NCI-H69 (cell line): ENCODE measurements around the gene KRT81.
A peak's percentile ranks its signal among the peaks of the same experiment; 100 is the strongest.
"Not testable (repeated sequence)": the region's sequence is repeated elsewhere in the genome, so short reads cannot be mapped to it uniquely, and the experiment has no call there.

Experiments
- DNase-seq: peaks from one replicate; lab custom pipeline; 2025; lab: John Stamatoyannopoulos, UW

KRT81 gene

DNA sequence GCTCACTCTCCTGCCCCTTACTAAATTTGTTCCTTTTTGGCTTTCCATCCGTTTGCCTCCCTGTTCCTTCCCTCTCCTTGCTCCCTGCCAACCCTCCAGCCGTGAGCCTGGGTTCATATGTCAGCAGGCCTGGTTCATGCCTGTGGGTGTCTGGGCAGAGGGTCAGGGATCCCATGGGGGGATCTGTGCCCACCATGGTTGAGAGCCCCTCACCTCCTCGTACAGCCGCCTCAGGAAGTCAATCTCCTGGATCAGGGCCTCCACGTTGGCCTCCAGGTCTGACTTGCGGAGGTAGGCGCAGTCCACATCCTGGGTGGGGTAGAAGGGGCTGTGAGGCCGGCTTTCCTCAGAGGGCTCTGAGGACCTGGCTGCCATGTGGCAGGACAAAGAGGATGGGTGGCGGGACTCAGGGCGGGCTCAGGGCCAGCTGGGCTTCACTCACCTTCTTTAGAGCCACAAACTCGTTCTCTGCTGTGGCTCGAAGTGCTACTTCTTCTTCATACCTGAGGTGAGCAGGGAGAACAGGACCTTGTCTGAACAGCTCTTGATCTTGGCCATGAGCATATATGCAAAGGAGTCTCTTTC is 26.2 kb upstream of the KRT81 start:
- no peak for DNase-seq

DNA sequence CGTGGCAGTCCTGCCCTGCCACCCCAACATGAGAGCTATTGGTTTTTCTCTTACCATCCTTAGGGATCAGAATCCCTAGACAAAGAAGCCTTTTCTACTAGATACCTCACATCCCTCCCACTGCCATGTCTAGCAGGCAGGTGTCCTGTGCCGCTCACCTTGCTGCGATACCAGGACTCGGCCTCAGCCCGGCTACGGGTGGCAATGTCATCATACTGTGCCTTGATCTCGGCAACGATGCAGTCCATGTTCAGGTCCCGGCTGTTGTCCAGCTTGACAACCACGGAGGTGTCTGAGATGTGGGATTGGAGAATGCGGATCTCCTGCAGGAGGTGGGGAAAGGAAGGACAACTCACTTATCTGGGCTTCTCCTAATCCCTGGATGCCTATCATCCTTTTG is 25.4 kb upstream of the KRT81 start:
- no peak for DNase-seq

DNA sequence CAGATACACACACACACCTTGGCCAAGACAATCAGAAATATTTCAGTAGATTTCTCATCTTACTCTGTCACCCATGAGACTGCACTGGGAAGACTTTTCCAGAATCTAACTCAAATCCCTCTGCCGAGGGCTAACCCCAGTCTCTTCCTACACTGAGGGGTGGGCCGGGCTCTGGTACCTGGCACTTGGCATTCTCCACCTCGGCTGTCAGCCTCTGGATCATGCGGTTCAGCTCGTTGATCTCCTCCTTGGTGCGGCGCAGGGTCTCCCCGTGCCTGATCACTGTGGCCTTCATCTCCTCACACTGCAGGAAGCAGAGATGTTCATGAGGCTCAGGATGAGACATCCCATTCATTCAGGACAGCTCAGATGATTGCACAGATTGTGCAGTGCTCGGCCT is 25.0 kb upstream of the KRT81 start:
- no peak for DNase-seq

DNA sequence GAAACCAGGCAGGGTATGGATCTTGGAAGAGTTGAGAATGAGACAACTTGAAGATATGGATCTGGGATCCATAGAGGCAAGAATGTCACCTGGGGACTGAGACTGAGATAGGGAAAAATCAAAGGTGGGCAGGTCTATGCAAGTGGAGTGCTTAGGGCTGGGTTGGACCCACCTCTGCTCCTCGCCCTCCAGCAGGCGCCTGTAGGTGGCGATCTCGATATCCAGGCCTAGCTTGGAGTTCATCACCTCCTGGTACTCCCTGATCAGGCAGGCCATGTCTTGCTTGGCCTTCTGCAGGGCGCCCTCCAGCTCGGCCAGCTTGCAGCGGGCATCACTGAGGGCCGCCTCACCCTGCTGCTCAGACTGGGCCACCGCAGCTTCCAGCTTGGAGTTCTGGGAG is 24.4 kb upstream of the KRT81 start:
- DNase-seq = peak; percentile 42

DNA sequence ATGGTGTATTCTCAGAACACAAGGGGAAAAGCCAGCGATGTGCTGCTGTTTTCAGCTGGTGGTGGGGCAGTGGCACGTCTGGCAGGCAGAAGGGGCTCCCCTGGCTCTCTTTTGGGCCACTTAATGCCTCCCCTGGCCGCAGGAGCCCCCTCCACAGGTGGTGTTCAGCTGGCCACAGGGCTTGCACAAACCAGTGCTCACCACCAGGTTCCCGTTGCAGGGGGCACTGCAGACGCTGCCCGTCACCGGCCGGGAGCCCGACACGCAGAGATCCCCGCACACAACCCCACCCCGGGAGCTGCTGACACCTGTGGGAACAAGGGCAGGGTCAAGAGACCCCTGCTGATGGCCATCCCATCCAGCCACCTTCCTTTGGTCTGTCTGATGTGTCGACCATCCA is 23.2 kb upstream of the KRT81 start:
- no peak for DNase-seq

DNA sequence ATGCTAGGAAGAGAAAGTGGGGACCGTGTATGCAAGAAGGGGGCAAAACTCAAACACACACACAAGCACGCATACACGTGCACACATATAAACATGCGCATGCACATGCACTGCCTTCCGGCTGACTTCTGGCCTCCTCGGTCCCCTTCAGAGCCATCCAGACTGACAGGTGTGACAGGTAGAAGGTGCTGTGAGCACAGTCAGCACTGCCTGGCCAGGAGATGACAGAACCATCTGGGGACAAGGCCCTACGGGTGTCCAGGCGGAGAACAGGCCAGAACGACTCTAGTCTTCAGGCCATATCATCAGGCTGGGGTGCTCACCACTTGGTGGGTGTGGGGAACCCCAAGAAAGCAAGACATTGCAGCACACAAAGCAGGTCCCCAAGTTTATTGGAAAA is 22.6 kb upstream of the KRT81 start:
- no peak for DNase-seq

DNA sequence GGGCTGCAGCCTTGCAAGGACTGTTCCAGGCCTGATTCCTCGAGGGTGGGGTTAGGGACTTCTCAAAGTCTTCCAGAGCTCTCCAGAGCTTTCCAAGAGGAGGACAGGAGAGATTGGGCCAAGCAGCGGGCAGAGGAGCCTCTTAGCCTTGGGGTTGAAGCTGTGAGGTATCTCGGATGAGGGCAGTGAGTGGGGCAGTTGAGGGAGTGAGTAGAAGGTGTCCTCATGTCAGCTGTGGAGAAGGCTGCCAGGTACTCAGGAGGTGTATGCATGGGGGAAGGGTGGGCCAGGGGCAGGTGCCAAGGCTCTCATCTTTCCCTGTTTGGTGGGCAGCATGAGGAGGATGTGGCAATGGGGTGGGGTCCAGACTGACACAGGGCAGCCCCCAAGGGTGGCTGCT is 22.1 kb upstream of the KRT81 start:
- no peak for DNase-seq

DNA sequence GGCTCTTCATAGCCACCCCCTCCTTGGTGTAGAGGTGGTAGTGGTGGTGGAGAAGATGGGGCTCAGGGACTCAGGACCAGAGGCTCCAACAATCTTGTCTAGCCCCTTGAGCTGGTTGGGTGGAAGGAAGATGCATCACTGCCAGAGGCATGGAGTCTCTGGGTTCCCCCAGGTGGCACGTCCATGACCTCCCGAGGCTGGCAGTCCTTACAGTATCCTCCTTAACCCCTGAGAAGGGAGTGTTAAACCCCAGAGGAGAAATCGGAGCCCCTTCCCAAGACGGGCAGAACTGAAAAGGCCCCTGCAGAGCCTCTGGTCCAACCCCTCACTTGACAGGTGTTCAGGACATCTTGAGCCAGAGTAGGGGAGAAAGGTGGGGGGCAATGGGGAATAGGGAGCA is 20.8 kb upstream of the KRT81 start:
- no peak for DNase-seq

DNA sequence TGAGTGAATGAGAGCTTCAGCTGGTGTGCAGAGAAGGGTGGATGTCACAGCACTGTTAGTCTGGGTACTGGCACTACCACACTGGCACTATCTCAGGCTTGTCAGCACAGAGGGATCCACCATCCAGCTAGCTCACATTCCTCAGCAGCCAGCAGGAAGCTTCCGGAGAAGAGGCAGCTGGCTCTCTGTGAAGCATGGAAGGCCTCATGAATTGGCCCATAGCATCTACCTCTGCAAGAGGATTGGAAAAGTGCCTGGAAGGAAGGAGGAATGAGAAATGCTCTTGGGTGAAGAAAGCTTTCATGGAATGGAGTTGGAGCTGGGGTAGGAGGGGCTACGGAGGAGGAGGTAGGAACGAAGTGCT is 19.9 kb upstream of the KRT81 start:
- DNase-seq = no peak

DNA sequence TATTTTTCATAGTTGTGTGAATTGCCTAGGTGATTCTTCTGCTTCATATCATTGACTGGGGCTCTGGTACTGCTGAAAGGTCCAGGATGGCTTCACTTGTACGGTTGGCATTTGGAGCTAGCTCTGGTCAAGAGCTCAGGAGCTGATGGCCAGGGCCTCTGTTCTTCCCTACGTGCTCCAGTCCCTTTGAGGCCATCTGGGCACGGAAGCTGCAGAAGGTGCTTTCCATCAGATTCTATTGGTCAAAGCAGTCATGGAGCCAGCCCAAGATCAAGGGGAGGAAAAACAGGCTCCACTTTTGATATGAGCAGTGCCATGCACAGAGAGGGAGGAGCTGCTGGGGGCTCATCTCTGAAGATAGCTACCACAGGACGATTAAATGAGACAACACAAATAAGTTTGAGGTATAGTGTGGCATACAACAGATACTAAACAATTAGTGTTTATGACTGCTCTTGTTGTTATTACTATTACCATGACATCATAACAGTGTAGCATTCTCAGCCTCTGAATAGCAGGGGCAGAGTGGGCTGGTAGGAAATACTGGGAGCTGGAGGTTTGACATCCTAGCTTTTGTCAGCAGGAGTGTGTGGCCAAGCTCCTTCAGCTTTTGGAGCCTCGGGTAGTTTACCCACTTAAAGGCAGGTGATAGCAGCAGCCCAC is 19.4 kb upstream of the KRT81 start:
- no peak for DNase-seq

DNA sequence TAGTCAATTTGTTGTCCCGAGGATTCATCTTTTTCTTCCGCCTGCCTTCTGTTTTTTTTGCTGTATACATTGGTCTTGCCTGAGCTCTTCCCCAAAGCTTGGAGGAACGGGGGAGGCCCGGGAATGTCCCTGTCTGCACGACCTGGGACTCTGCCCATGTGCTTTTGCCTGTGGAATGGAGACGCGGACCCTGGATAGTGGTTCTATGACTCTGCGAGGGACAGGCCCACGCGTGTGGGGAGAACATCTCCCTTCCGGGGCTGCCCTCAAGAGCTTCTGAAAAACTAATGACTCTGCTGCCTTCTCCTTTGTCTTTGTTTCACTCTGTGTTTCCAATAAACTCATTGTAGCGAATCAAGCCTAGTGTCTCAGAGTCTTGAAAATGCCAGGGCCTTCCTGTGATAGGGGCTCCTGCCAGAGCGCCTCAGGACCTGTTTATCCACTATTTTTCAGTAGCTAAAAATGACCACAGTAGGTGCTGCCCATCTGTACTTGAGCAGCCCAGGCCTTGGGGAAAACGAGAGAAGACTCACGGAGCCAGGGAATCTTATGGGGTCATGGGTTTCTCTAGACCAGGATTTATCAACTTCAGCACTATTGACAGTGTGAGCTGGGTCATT is 17.6 kb upstream of the KRT81 start:
- DNase-seq = no peak

DNA sequence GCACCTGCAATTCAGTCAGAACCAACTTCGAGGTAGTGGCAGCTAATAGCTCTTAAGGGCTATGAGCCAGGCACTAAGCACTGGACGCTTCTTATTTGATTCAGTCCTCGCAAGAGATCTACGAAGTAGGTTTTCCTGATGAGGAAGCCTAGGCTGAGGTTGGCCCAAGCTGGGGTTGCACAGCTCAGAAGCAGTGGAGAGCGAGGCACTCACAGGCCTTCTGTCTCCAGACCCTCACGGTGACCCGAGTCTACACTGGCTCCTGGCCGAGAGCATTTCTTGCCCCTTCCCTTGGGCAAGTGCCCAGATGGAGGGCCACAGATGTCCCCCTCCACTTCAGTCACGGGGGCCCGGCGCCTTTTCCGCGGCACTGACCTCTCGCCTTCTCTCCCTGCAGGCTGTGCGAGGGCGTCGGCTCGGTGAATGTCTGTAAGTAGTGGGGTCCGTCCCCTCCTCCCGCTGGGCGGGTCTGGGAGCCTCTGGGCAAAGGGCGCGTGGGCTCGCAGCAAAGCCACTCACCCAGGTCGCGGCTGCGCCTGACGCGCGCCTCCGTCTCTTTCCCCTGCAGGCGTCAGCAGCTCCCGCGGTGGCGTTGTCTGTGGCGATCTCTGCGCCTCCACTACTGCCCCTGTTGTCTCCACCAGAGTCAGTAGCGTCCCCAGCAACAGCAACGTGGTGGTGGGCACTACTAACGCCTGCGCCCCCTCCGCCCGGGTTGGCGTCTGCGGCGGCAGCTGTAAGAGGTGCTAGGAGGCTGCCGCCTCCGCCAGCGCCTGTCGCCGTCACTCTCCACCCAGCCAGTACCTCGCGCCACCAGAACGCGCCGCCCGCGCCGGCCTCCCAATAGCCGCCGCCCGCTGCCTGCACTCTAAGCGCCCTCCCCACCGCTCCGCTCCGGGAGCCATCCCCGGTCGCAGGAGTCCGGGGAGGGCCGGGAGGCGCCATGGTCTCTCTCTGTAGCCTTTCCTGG is 16.8 kb upstream of the KRT81 start:
- peak; percentile 85 for DNase-seq

DNA sequence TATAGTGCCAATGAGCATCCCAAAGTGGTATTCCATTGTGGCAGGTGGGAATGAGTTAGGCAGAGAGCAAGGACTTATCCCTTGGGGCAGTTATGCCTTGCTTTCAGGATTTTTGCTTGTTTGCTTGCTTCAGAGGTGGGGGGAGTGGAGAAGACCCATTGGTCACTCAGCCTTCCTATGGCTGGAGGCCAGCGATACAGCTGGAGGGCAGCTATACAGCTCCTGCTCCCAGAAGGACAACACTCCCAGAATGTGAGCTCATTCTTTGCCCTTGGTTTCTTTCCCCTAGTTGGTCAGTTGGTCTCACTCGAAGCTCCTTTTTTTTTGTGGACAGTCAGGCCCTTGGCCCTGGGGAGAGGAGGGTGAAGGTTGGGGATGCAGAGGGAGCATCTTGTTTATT is 15.4 kb upstream of the KRT81 start:
- peak; percentile 27 for DNase-seq

DNA sequence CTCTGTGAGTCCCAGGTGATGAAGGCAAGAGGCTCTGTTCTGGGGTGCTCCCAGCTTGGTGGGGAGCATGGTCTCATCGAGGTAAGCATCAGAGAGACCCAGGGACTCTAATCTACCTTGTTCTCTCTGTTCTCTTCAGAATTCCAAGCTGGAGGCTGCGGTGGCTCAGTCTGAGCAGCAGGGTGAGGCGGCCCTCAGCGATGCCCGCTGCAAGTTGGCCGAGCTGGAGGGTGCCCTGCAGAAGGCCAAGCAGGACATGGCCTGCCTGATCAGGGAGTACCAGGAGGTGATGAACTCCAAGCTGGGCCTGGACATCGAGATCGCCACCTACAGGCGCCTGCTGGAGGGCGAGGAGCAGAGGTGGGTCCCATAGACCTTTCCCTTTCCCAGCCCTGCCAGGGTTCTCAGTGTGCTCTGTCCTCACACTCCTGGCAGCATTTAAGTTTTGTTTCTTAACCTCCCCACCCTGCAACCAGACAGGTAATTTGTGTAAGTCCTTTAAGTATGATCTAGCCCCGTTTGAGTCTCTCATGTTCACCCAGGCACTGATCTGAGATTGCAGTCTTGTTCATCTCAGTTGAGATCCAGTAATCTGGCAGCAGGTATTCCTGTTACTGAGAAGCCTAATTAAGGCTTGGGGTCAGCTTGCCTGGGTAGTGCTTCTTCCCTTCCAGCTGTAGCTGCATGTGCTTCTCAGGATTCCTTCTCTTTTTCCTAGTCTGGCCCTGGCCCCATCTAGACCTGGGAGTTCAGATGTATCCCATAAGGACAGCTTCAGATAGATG is 14.8 kb upstream of the KRT81 start:
- DNase-seq = peak; percentile 27

DNA sequence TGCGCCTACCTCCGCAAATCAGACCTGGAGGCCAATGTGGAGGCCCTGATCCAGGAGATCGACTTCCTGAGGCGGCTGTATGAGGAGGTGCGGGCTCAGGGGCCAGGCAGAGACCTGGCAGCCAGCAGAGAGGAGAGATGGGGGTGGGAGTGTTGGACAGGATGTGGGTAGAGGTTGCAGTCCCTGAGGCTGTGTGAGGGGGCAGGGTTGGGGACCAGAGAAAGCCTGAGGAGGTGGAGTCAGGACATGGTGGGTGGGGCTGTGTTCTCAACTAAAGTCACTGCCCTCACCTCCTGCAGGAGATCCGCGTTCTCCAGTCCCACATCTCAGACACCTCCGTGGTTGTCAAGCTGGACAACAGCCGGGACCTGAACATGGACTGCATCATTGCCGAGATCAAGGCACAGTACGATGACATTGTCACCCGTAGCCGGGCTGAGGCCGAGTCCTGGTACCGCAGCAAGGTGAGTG is 13.6 kb upstream of the KRT81 start:
- not testable (repeated sequence) for DNase-seq

DNA sequence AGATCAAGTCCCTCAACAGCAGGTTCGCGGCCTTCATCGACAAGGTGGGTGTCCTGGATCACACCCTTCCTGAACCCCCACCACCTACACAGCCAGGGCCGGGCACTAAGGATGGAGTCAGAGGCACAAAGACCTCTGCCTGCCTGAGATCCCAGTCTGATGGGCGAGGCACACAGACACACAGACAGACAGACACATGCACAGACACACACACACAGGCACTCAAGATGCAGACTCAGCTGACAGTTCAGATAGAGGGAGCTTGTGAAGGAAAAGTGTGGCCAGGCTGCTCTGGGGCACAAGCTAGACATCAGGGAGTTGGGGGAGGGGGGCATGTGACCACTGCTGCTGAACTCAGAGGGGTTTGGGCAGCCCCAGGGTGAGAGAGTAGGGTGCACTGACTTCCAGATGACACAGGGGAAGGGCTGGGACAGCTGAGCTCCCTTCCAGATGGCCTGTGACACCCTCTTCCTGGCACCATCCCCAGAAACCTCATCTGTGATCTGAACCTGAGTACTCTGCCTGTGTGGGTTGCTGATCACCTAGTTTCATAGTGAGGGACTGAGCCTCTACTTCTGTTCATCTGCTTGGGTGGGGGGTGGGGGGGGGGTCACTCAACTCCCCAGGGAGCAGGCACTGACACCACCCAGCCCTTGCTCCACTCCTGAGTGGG is 11.0 kb upstream of the KRT81 start:
- not testable (repeated sequence) for DNase-seq

DNA sequence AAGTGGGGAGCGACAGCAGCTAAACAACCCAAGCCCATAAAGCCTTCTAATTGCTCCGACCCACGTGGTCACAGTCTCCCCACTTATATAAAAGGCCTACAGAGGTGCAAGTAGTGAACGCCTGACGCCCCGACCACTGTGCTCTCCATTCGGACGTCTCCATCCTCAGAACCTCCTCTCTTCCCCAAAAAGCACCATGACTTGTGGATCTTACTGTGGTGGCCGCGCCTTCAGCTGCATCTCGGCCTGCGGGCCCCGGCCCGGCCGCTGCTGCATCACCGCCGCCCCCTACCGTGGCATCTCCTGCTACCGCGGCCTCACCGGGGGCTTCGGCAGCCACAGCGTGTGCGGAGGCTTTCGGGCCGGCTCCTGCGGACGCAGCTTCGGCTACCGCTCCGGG is 10.4 kb upstream of the KRT81 start:
- not testable (repeated sequence) for DNase-seq

DNA sequence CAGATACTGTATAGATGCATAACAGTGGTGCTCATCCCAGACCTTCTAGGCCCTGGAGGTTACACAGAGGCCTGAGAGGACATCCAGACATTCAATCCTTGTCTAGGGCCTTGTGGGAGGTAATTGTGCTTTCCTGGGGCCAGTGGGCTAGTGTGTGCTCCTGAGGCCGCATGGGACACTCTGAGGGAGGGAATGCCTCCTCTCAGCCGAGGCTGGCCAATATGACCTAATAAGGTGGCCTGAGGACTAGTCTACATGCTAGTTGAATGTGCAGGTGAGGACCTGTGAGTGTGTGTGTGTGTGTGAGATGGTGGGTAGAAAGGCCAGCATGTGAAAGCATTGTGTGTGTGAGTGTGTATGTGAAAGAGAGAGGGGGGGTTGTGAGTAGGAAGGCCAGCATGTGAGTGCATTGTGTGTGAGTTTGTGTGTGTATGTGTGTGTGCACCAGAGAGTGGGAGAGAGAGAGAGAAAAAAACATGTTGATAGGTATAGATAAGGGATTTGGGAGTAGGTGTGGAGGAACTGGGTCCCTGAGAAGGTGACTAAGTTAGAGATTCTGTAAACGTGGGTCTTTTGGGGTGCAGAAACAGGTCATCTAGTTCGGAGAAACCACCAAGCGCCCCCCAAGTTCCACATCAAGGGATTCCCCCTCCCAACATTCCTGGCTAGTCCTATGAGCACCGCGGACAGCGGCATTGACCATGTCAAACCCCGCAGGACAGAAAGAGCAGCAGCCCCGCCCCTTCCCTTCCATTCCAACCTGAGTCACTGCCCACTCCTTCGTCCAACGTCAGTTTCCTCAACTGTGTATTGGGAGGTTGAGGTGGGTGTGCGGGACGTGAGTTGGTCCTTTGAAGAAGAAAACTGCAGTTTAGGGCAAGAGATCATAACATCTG is 9.7 kb upstream of the KRT81 start:
- no peak for DNase-seq

DNA sequence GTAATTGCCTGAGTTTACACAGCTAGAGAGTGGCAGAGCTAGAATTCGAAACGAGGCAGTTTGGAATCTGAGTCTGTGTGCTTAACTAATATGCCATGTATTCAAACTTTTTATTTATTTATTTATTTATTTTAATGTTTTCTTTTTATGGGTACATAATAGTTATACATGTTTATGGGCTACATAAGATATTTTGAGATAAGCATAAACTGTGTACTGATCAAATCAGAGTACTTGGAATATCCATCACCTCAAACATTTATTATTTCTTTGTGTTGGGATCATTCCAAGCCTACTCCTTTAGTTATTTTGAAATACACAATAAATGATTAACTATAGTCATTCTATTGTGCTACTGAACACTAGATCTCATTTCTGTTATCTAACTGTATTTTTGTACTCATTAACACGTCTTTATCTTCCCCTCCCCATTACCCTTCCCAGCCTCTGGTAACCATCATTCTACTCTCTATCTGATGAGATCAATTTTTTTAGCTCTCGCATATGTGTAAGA is 7.4 kb upstream of the KRT81 start:
- DNase-seq = no peak
